Measurements from ENCODE around the gene NFIC.
"Not testable (repeated sequence)": the region's sequence is repeated elsewhere in the genome, so short reads cannot be mapped to it uniquely, and the experiment has no call there.

The NFIC gene

GRCh38 chr19:3496392-3497273 lies 130.2 kb downstream of the NFIC start:
- DNase-seq = no peak

DNA sequence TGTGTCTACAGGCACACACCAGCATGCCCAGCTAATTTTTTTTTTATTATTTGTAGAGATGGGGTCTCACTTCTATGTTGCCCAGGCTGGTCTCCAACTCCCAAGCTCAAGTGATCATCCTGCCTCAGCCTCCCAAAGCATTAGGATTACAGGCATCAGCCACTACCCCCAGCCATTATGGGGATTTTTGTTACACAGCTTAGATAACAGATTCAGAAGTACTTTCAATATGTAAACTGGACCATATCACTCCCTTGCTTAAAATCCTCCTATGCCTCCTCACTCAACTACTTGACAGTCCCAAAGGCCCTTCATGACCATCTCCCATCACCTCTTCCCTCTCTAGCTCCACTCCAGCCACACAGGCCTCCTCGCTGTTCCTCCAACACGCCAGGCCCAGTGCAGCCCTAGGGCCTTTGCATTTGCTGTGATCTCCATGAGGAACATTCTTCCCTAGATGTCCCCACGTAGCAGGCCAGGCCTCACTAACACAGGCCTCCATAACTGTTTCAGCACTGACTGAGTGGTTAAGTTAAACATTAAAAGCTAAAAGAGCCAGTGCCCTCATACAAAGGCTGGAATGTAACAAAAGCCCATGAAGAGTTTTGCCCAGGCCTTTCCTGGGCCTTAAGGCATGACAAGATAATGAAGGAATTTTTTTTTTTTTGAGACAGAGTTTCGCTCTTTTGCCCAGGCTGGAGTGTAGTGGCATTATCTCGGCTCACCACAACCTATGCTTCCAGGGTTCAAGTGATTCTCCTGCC lies 131.6 kb downstream of the NFIC start:
- DNase-seq = no peak

GRCh38 chr19:3499738-3500428 lies 133.5 kb downstream of the NFIC start:
- no peak for DNase-seq

GRCh38 chr19:3500429-3501101 lies 134.2 kb downstream of the NFIC start, which contains the start of gene DOHH:
Gene DOHH, minus strand, starts transcription at chr19:3500674. Its CDS starts 3,860 bp downstream, at chr19:3496814.
- DNase-seq = peak; percentile 96

DNA sequence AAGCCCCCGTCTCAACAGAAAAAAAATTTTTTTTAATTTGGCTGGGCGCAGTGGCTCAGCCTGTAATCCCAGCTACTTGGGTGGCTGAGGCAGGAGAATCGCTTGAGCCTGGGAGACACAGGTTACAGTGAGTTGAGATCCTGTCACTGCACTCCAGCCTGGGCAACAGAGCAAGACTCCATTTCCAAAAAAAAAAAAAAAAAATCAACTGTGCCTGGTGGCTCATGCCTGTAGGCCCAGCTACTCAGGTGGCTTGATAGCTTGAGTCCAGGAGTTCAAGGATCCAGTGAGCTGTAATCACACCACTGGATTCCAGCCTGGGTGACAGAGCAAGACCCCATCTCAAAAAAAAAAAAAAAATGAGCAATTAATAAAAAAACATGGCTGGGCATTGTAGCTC lies 135.4 kb downstream of the NFIC start:
- no peak for DNase-seq

GRCh38 chr19:3503036-3503572 lies 136.7 kb downstream of the NFIC start:
- DNase-seq = peak; percentile 24

GRCh38 chr19:3504735-3505134 lies 138.4 kb downstream of the NFIC start:
- no peak for DNase-seq

DNA sequence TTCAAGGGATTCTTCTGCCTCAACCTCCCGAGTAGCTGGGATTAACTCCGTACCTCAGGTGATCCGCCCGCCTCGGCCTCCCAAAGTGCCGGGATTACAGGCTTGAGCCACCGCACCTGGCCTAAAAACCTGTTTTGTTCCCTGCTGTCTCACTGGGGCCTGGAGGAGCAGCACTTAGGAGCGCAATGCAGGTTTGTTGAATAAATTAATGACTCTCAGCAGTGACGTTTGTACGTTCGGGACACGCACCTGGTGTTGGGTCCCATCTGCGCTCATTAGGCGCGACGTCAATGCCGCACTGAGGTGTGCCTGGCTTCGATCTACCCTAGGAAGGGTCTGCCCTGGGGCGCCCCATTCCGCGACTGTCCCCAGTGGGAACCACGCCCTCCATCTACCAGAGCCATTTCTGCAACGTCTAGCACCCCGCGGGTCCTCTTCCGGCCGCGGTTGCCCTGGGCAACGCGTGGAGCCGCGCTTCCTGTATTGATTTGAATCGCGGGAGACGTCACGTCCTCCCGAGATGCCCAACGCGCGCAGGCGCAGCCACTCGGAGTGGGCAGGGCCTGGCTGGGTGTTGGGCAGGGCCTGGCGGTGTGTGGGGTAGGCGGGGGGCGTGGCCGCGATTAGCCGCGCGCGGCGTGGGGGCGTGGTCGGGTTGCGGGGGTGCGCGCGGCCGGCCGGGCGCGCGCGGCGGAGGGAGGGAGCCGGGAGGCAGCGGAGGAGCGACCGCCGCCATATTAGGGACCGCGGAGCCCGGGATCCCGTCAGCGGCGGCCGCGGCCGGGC lies 139.4 kb downstream of the NFIC start, which contains the start of gene FZR1:
Gene FZR1 (plus strand): TSS at position 714 of the 786 bp plus-strand sequence. CDS start 16,679 bp downstream, outside the sequence.
- peak; percentile 99 for DNase-seq

DNA sequence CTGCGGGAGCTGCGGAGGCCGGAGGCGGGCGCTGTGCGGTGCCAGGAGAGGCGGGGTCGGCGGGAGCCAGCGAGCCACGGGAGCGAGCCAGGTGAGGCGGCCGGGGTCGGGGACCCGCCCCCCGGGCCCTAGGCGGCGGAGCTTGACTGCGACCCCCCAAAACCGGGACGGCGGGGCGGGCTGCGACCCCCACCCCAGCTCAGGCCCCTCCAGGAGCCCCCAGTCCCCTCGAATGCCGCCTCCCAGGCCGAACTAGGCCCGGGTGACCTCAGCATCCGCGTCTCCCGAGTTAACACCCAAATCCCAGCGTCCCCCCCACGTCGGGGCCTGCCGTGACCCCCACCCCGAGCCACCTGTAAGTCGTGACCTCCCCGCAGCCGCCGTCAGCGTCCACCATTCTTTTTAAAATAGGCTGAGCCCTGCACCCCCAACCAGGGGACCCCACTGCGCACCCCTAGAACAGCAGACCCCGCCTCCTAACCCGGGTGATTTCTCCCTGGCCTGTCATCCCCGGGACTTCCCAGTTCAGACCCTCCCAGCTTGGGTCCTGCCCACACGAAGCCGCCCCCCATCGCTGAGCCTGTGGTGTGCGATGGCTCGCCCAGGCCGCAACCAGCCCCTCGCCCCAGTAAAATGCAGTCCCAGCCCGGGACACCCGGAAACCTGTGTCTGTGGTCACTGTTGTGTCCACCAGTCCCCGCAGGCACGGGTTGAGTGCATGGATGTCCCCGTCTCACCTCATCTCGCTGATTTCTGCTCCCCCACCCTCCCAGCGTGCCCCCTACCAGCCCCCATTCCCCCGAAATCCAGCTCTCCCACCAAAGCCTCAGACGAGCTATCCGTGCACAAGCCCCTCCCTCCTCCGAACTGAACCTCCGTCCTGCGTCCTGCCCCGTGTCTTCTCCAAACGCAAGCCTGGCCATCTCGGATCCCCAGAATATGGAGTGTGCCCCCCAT lies 140.3 kb downstream of the NFIC start:
- DNase-seq = no peak

- DNase-seq = no peak
Measured at GRCh38 chr19:3507371-3508120, 141.2 kb downstream of the NFIC start.

DNA sequence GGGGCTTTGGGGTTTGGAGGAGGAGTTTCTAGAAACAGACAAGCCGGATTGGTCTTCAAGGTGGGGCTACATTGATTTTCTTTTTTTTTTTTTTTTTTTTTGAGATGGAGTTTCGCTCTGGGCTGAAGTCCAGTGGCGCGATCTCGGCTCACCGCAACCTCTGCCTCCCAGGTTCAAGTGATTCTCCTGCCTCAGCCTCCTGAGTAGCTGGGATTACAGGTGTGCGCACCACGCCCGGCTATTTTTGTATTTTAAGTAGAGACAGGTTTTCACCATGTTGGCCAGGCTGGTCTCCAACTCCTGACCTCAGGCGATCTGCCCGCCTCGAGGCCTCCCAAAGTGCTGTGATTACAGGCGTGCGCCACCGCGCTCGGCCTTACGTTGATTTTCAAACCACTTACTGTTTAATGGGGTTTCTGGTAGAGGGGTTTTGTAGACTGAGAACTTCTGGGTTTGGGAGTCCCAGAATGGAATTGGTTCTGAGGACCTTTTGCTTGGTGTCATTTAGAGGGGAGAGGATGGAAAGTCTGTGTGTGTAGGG lies 141.8 kb downstream of the NFIC start:
- not testable (repeated sequence) for DNase-seq

DNA sequence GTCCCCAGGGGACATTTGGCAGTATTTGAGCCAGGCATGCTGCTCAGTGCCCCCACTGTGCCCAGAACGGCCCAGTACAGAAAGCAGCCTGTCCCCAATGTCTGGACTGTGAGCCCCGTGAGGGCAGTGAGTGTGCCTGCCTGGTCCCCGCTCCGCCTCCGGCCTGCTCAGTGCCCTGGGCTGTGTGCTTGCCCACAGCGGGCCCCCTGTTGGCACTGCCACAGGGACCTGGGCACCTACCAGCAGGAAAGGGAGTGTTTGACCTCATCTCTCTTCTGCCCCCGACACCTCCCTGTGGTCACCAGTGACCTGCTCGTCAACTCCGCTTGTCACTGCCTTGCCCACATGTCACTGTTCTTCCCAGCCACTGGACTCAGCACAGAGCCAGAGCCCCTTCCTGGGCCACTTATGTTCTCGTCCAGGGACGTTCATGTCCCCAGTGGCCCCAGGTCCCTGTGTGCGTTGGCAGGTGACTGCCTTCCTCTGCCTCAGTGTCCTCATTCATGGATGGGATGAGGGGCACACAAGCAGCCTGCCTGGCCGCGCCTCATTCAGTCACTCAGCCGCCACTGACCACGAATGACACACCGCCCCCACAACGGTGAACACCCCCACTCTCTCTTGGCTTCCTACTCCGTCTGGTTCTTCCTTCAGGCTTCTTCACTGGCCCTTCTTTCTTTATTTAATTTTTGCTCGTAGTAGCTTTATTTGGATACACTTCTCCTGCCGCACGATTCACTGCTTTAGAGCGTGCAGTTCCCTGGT lies 142.6 kb downstream of the NFIC start:
- DNase-seq = peak; percentile 51

GRCh38 chr19:3509566-3509989 lies 143.2 kb downstream of the NFIC start:
- peak; percentile 70 for DNase-seq

DNA sequence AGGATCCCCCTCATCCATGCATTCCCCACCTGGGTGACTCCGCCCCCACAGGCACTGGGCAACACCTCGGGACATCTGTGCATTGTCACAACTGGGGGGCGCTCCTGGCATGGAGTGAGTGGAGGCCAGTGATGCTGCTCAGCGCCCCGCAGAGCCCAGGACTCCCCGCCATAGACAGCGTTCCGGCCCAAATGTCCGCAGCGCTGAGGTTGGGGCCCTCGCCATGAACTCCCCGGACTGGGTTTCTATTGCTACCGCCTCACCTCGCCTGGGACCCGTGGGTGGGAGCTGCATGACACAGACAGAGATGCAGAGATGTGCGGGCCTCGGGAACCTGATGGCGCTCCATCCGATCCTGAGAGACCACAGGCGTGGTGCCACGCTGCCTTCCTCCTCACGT lies 144.3 kb downstream of the NFIC start:
- no peak for DNase-seq

- no peak for DNase-seq
Measured at GRCh38 chr19:3511506-3512251, 145.3 kb downstream of the NFIC start.

GRCh38 chr19:3512562-3513228 lies 146.3 kb downstream of the NFIC start:
- DNase-seq = no peak

Data from fibroblast of skin of right biceps (primary cell).